GM19468 (cell line): Measurements from ENCODE around the gene ETF1.

ENCODE experiments used
- ATAC-seq: cut with Tn5 transposase; IDR thresholded peaks from one replicate; pipeline ENCODE4 v1.9.1; 2021; ENCODE audit warnings: mild to moderate bottlenecking, moderate library complexity, moderate number of reproducible peaks; ENCODE audit not compliant: unreplicated experiment; ENCODE audit errors: extremely low read depth

Gene ETF1

DNA sequence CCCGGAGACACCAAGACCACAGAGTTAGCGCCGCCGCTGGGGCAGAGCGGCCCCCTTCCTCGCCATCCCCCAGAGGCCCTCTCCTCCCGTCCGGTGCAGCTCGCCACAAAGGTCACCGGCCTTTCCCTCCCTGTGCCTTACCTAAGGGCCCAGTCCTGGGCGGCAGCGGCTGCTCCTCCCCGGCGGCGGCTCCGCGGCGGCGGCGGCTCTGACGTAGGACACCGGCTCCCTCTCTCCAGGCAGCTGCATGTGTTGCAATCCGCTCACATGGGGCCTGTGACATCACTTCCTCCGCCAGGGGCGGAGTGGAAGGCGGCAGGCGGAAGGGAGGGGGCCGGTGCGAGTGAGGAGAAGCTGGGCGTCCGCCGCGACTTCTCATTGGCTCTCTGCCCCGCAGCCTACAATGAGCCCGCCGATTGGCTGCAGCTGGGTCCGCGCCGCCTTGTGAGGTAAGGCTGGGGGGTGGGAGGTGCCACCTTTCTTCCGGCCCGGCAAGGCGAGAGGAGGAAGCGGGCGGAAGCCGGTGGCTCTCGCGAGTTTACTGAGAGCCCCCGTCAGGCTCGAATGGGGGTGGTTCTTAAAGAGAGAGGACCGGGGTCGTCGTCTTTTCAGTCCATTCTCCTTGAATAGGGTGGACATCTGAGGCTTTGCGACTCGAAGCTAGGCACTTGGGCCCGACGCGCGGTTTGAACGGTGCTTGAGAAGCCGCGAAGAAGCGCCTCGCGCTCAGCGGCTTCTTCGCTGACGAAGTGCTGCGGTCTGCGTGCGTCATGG lies at the start of gene ETF1:
ETF1 (minus strand) TSS at position 281 of the 774 bp plus-strand sequence. CDS start 318 bp downstream, outside the sequence.
- peak; percentile 81 for ATAC-seq

DNA sequence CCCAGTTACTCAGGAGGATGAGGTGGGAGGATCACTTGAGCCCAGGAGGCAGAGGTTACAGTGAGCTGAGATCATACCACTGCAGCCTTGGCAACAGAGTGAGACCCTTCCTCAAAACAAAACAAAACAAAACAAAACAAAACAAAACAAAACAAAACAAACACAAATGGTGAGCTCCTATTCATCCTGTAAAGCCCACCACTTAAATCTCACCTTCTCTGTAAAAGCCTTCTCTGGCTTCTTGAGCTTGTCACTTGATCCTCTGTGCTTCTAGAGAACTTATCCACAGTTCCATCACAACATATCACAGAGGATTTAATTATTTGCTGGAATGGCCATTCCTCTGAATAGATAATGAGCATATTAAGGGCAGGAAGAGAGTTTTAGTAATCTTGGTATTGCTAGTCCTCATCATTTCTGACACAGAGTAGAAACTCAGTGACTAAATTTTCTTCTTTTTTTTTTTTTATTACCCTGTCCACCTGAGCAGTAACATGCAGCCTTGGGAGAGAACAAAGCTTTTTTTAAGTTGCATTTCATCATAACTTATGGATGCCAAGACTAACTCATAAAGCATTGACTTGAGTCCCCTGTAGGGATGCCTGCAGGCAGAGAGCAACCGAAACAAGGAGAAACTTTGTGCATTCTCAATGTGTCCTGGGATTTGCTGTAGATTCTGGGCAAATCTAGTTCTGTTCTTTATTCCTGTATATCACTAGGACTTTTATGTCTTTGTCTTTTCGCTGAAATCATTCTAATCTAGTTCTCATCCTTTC lies 45.2 kb upstream of the ETF1 start:
- ATAC-seq: no peak

DNA sequence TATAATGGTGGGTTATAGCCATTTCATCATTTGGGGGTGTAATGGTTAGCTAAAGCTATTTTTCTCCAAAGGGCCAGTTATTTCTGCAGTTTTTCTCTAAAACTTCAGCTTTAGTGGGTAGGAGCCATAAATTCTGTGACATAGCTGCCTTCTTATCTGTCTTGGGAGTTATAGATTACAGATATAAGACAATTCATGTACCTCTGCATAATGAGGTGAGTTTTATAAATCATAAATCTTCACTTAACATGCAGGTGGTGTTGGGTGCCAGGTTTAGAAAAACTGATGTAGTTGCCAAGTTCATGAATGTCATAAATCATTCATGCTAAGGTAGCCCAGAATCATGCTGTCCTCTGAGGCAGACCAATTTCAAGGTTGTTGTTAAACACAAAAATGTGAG lies 42.1 kb upstream of the ETF1 start:
- no peak for ATAC-seq

DNA sequence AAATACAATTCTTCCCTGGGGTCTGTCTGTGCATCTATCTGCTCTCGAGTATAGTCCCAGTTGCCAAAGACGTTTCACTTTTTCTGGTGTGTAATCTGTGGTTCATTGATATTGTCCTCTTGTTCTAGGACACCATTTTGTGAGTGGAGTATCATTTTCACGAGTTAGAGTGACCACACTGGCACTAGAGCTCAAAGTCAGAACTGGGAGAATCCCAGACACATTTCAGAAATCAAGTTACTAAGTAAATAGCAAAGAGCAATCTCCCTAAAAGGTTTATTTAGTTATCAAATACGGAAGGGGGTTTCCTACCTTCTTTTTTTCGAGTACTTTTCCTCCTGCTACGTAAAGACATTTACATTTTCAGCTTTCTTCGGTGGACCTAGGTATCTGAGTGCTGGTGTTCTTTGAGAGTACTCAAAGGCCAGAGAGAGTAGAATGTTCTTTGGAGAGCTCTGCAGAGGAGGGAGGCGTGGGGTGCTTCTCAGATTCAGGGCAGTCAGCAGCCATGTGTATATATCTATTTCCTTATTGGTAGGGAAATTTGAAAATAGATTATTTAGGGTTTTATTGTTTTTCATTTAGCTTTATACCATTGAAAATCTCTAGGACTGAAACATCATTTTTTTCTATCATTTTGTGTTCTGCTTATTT lies 41.1 kb upstream of the ETF1 start:
- ATAC-seq: no peak

DNA sequence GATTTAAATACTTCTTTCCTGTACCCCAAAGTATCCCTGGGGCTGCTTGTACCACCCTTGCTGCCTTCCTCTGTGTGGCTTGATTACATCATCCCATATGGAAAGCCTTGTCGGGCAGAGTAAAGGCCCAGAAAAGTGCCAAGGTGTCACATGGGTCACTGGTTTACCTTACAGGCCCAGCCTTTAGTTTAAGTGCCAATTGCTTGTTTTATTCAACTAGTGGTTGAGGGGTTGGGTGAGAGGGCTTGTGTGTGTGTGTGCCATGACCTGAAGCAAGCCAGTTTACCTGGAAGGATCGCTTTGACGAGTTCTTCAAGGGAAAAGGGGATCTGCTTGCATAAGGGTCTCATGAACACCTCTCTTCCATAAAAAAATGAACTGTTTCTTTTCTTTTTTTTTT lies 39.9 kb upstream of the ETF1 start:
- no peak for ATAC-seq

DNA sequence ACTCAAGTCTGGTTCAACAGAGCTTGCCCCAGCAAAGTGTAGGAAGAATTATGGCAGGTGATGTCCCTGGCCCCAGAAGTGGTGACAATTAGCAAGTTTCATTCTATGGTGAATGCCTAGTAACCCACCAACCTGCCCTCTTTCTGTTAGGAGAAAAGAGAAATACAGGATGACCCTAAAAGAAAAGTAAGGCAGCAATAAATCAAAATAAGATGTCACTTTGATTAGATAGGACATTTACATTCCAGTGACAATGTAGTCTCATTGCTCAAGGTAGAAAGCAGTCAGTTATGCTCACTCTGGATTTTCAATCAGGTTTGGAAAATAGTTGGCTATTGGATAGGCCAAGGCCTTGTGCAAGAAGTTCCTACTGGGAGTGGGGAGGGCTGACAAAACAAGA lies 37.7 kb upstream of the ETF1 start:
- no peak for ATAC-seq

DNA sequence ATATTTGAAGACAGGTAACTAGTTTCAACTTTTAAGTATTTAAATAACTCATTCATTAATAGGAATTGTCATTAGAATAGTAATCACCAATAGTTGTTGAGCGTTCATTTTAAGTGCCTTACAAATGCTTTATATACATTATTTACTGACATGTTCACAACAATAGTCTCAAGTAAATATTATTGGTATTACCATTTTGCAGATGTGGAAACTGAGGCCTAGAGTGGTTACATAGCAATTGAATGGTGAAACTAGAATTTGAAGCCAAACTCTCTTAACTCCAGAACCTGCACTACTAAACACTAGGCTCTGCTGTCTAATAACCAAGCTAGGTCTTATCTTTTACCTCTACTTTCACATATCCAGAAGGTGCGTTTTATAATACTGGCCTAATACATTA lies 37.0 kb upstream of the ETF1 start:
- no peak for ATAC-seq

DNA sequence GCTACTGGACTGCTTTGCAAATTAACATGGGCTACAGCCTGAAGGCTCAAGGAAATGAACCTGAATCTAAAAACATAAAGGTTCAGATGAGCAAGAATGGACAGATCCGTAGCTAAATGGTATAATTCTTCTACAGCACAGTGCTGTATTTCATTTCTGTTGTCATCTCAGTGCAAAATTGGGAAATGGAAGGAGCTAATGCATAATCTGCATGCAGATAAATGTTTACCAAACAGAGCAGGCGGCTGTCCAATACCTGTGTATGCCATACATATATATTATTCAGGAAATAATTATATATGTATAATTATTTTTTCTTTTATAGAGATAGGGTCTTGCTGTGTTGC lies 36.5 kb upstream of the ETF1 start:
- no peak for ATAC-seq

DNA sequence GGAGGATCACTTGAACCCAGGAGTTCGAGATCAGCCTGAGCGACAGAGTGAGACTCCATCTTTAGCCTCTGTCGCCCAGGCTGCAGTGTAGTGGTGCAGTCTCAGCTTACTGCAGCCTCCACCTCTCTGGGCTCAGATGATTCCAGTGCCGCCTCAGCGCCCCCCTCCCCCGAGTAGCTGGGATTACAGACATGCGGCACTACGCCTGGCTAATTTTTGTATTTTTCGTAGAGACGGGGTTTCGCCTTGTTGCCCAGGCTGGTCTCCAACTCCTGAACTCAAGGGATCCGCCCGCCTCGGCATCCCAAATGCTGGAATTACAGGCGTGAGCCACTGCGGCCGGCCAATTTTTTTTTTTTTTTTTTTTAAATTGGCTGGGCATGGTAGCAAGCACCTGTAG lies 34.4 kb upstream of the ETF1 start:
- no peak for ATAC-seq

DNA sequence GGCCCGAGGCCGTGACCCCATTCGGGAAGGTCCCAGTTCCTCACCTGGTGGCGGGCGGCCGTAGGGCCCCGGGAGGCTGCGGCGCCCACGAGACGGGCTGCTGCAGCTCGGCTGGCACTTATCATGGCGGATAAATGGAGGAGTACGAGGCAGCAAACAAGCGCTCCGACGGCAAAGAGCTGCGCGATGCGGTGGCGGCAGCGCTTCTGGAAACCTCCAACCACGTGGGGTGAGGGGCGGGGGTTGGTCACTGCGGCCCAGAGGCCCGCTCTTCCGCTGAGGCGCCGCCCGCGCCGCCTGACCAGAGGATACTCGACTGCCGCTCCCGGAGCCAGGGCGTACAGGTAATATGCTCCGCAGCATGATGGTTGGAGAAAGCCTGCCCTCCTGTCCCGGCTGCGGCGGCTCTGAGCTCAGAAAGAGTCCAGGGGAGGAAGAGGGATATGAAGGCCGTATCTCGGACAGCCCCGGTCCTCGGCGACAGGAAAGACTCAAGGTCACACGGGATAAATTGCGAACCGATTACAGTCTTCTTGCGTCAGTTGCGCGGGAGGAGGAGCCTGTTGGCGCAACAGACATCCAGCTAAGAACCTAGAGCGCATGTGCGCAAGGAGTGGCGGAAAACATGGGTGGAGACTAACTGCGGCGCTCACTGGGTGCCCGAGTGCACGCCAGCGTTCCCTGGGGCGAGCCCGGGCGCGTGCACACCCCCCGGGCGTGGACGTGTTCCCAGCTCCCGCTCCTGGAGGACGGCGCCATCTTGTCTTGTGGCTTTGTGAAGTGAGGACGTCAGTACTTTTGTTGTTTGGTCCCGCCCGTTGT lies 32.4 kb upstream of the ETF1 start, which contains the start of gene HSPA9:
HSPA9 (minus strand) TSS at position 208 of the 822 bp plus-strand sequence; CDS start at position 125, 83 bp downstream.
- peak; percentile 79 for ATAC-seq

DNA sequence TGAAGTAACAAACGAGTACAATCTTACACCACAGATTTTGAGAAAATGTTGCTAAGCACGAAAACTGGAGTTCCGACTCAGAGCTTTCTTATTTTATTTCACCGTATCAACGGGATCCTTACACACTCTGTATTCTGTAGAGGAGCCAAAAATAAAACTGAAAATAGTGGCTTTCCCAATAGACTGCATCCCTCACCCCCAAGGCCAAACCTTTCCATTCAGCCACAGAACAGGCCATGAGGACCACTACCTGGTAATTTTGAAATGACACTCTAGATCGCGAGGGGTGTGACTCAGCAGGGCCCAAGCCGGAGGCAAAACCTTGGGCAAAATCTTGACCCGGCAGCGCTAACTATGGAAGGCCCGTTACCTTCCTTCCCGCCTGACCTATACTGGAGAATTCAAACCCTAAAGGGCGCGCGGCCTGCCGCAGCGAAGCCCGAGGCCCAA lies 31.7 kb upstream of the ETF1 start:
- ATAC-seq: no peak

DNA sequence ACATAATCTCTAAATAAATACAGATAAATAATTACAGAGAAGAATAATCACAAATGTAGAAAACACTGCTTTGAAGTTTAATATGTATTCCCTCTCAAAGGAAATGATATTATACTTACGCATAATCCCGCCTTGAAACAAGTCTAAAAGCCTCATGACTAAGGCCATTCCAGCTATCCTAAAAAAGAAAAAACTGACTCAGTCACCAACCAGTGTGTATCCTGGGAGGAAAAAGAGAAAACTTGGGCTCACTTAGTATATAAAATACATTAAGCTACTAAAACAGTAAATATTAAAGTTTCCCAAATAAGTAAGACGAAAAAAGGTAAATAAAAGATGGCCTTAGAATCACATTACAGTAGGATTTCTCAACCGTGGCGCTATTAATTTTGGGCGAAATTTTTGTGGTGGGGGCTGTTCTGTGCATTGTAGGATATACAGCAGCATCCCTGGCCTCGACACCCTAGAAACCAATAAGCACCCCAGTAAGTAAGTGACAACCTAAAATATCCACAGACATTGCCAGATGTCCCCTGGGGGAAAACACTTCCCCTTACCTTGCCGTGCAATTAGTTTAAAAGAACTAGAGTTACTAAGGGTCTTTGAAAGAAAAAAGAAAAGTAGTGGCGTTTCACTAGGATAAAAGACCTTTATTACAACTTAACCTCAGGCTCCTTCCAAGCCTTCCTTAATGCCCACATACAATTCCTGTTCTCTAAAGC lies 31.1 kb upstream of the ETF1 start:
- no peak for ATAC-seq

DNA sequence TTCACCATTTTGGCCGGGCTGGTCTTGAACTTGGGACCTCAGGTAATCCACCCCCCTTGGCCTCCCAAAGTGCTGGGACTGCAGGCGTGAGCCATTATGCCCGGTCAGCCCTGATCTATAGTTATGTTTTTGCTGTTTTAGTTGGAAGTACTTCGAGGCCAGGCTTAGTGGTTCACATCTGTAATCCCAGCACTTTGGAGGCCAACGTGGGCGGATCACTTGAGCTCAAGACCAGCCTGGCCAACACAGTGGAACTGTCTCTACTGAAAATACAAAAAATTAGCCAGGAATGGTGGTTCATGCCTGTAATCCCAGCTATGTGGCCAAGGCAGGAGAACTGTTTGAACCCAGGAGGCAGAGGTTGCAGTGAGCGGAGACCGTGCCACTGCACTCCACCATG lies 30.2 kb upstream of the ETF1 start:
- ATAC-seq: no peak

DNA sequence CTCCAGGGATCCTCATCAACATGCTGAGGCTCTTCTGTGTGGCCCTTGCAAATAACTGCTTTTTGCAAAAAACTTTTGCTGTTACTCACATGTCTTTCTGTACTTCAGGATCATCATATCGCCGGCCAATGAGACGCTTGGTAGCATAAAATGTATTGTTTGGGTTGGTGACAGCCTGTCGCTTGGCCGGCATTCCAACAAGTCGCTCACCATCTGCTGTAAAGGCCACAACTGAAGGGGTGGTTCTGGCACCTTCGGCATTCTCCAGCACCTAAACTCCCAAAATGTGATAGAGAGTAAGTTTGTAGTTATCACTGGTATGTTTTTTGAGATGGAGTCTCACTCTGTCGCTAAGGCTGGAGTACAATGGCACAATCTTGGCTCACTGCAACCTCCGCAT lies 27.8 kb upstream of the ETF1 start:
- ATAC-seq: no peak

DNA sequence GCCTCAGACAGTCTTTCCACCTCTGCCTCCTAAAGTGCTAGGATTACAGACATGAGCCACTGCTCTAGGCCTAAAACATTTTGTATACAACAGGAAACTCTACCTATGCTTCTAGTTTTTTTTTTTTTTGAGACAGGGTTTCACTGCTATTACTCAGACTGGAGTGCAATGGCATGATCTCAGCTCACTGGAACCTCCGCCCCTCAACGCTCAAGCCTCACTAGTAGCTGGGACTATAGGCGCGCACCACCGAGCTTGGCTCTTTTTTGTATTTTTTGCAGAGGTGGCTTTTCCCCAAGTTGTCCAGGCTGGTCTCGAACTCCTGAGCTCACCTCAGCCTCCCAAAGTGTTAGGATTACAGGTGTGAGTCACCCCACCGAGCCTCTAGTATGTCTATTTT lies 26.7 kb upstream of the ETF1 start:
- ATAC-seq: no peak

DNA sequence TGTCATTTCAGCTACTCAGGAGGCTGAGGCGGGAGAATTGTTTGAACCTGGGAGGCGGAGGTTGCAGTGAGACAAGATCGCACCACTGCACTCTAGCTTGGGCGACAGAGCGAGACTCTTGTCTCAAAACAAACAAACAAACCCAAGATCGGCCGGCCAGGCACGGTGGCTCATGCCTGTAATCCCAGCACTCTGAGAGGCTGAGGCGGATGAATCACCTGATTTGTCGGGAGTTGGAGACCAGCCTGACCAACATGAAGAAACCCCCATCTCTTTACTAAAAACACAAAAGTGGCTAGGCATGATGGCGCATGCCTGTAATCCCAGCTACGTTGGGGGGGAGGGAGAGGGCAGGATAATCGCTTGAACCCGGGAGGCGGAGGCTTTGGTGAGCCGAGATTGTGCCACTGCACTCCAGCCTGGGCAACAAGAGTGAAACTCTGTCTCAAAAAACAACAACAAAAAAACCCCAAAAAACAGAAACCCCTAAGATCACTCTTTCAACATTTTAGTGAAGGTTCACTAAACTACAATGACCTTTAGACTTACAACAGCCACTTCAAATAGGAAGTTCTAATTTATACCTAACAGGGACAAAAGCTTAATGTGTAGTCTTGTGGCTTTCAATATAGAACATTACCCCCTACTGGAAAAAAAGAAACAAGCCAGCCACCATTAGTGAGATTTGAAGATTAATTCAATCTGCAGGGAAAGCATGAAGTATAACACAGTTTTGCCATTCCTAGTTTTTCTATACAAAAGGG lies 25.2 kb upstream of the ETF1 start:
- ATAC-seq: no peak

DNA sequence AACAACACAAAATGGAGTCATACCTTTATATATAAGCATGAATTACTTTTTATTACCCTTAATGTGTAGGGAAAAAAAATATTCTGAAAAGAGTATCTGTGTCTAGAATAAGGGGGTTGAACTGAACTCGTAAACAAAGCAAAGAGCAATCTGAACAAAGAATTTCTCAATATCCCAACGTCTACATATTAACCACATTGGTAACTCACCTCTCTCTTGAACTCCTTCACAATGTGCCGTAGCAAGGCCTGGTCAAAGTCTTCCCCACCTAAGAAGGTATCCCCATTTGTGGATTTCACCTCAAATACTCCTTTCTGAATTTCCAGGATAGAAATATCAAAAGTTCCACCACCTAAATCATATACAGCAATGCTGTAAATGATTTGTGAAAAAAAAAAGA lies 23.8 kb upstream of the ETF1 start:
- no peak for ATAC-seq

DNA sequence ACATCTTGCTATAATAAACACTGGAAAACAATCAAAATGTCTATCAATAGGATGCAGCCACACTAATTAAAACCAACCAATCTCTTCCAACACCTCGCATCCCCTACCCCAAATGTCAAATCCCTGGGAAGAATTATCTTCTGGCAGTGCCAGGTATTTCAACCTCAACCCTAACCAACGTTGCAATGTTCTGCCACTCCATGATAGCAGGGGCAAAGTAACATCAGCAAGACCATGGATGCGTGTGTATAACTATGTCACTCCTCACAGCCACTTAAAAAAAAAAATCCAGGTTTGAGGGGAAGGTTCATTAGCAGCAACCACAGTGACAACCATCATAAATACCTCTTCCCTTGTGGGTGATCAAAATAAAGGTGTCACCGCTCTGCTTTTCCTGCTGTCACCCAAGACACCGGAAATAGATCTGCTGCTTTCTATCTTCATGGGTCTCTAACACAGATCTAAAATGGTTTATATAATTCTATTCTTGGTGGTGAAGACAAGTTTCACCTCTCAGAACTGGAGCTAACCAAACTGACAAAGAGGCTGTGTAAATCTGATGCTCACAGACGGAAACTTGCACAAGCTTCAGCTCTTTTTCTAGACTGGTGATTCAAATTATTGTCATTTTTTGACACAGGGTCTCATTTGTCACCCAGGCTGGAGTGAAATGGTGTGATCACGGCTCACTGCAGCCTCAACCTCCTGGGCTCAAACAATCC lies 22.2 kb upstream of the ETF1 start:
- ATAC-seq: no peak
